Spleen (tissue), 7 donors: ENCODE data around the gene CCDC197.

Experiments
- POLR2A ChIP-seq, 3 donors: fragments of 450-650 bp; IDR thresholded peaks; one replicate each; pipeline ENCODE4 v1.5.1; 2017; ENCODE audit warnings: antibody characterized with exemption in 3 of 3, mild to moderate bottlenecking in 1 of 3
- POLR2AphosphoS5 ChIP-seq, 3 donors: sonication (generic); formaldehyde crosslinking; IDR thresholded peaks; one replicate each; pipeline ENCODE4 v1.5.1; 2017; ENCODE audit warnings: antibody characterized with exemption in 3 of 3
- TF ChIP-seq, protein P1 (sequence below), 11 experiments: fragments of 200-600 bp in 7 of 11; fragments of 450-650 bp in 4 of 11; sonication (generic) in 4 of 11; IDR thresholded peaks in 8 of 11; conservative IDR thresholded peaks in 3 of 11; 1 replicate in 7 of 11; 2 replicates in 4 of 11; pipeline versions ENCODE4 v1.4.0 to v1.8.0; 2016 to 2021; ENCODE audit warnings: antibody characterized with exemption in 11 of 11, inconsistent platforms in 4 of 11, mild to moderate bottlenecking in 1 of 11
- donor health status: DM: no; HTN: no; CAD: no; lungs with moderate emphysema.
- donor health status: DM: no; HTN: no; CAD: no.
- donor health status: DM: no; HTN: no; CAD: no.

DNA sequence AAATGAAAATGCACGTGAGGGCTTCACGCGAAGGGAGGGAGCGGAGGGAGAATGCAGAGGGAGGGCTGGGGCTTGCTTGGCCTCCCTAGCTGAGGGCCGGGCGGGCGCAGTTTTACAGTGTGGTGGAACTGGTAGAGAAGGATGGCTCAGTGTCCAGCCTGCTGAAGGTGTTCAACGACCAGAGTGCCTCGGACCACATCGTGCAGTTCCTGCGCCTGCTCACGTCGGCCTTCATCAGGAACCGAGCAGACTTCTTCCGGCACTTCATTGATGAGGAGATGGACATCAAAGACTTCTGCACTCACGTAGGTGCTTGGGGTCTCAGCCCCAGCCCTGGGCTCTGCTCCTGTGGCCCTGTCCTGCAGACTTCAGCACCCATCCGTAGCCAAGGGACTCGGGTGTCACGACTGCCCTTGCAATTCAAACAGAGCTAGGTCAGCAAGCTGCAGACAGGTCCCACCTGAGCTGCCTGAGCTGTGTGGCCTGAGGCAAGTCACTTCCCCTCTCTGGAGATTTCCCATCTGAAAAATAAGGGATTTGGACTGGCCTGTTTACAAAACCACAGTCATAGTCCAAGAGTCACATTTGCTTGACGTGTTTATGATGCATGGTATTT is 47.5 kb downstream of the CCDC197 start:
- TF ChIP-seq, protein P1, sequence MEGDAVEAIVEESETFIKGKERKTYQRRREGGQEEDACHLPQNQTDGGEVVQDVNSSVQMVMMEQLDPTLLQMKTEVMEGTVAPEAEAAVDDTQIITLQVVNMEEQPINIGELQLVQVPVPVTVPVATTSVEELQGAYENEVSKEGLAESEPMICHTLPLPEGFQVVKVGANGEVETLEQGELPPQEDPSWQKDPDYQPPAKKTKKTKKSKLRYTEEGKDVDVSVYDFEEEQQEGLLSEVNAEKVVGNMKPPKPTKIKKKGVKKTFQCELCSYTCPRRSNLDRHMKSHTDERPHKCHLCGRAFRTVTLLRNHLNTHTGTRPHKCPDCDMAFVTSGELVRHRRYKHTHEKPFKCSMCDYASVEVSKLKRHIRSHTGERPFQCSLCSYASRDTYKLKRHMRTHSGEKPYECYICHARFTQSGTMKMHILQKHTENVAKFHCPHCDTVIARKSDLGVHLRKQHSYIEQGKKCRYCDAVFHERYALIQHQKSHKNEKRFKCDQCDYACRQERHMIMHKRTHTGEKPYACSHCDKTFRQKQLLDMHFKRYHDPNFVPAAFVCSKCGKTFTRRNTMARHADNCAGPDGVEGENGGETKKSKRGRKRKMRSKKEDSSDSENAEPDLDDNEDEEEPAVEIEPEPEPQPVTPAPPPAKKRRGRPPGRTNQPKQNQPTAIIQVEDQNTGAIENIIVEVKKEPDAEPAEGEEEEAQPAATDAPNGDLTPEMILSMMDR (IDR thresholded peaks at IDR 0.05 in 8 of 11, conservative IDR thresholded peaks at IDR 0.05 in 3 of 11) = no peak
- TF ChIP-seq POLR2AphosphoS5 (IDR thresholded peaks at IDR 0.05) (peak in 2 of 3 donors; percentile 23 to 65), POLR2A (IDR thresholded peaks at IDR 0.05) (no peak)
